CD14-positive monocyte (primary cell): ENCODE measurements around the gene NQO2. TPM values are rescaled to one million over a fixed set of nuclear protein-coding genes. Genes with fewer than 3 reads are reported as not detected.
"Not testable (repeated sequence)": the region's sequence is repeated elsewhere in the genome, so short reads cannot be mapped to it uniquely, and the experiment has no call there.

Experiments
- DNase-seq, 3 donors: peaks; one replicate each; pipeline ENCODE4 v3.0.0-alpha.2; 2011 to 2022
- H2AFZ ChIP-seq: 2 replicates; pipeline ENCODE4 v1.6.0; 2012; ENCODE audit warnings: mild to moderate bottlenecking, low read depth, low read length, inconsistent platforms; ENCODE audit not compliant: insufficient read depth, poor library complexity, severe bottlenecking
- H3K27ac ChIP-seq, 2 donors: 1 replicate in 1 of 2; 2 replicates in 1 of 2; pipeline ENCODE4 v1.5.1; 2012 to 2013; ENCODE audit warnings: low read length in 2 of 2, control low read depth in 1 of 2, inconsistent platforms in 1 of 2, low read depth in 1 of 2, mild to moderate bottlenecking in 1 of 2
- H3K27me3 ChIP-seq, 2 donors: one replicate each; pipeline versions ENCODE4 v1.6.0 to v1.6.1; 2011 to 2013; ENCODE audit warnings: low read length in 2 of 2; ENCODE audit not compliant: control insufficient read depth in 2 of 2, insufficient read depth in 2 of 2
- H3K36me3 ChIP-seq, 2 donors: replicated peaks in 1 of 2; 1 replicate in 1 of 2; 2 replicates in 1 of 2; pipeline versions ENCODE4 v1.5.1 to v1.6.1; 2012 to 2013; ENCODE audit warnings: low read length in 2 of 2, control low read depth in 1 of 2, inconsistent platforms in 1 of 2, mild to moderate bottlenecking in 1 of 2; ENCODE audit not compliant: insufficient read depth in 2 of 2, control insufficient read depth in 1 of 2
- H3K4me1 ChIP-seq, 2 donors: 1 replicate in 1 of 2; 2 replicates in 1 of 2; pipeline versions ENCODE4 v1.5.1 to v1.6.1; 2012 to 2013; ENCODE audit warnings: low read length in 2 of 2, control low read depth in 1 of 2, inconsistent platforms in 1 of 2, mild to moderate bottlenecking in 1 of 2, moderate library complexity in 1 of 2; ENCODE audit not compliant: insufficient read depth in 2 of 2, control insufficient read depth in 1 of 2
- H3K4me2 ChIP-seq: replicated peaks from 2 replicates; pipeline ENCODE3; 2012; ENCODE audit warnings: low read length, moderate library complexity, mild to moderate bottlenecking; ENCODE audit not compliant: poor library complexity, severe bottlenecking; ENCODE audit errors: extremely low read depth
- H3K4me3 ChIP-seq, 3 experiments: fragments of 200-600 bp in 1 of 3; sonication (generic) in 1 of 3; replicated peaks in 1 of 3; 1 replicate in 2 of 3; 2 replicates in 1 of 3; pipeline ENCODE4 v1.5.1; 2011 to 2013; ENCODE audit warnings: low read length in 3 of 3, mild to moderate bottlenecking in 3 of 3, control low read depth in 2 of 3, low read depth in 2 of 3, inconsistent platforms in 1 of 3, moderate library complexity in 1 of 3
- H3K79me2 ChIP-seq: 2 replicates; pipeline ENCODE4 v1.6.0; 2012; ENCODE audit warnings: mild to moderate bottlenecking, control low read depth, inconsistent platforms, low read length, moderate library complexity; ENCODE audit not compliant: insufficient read depth
- H3K9ac ChIP-seq: 2 replicates; pipeline ENCODE4 v1.6.0; 2017; ENCODE audit warnings: low read length, mild to moderate bottlenecking; ENCODE audit not compliant: insufficient read depth, poor library complexity, severe bottlenecking
- H3K9me3 ChIP-seq, 2 donors: replicated peaks in 1 of 2; 1 replicate in 1 of 2; 2 replicates in 1 of 2; pipeline versions ENCODE4 v1.5.1 to v1.6.1; 2012 to 2013; ENCODE audit warnings: low read length in 2 of 2, control low read depth in 1 of 2; ENCODE audit not compliant: control insufficient read depth in 1 of 2, insufficient read depth in 1 of 2
- H4K20me1 ChIP-seq: 2 replicates; pipeline ENCODE4 v1.6.0; 2012; ENCODE audit warnings: mild to moderate bottlenecking, low read length, control low read depth, moderate library complexity; ENCODE audit not compliant: insufficient read depth
- H3K27ac Mint-ChIP-seq, 7 donors: one replicate each; pipeline ENCODE4 v1.8.0; 2020; ENCODE audit warnings: mild to moderate bottlenecking in 7 of 7, mixed read lengths in 7 of 7, moderate library complexity in 6 of 7, inconsistent platforms in 2 of 7
- H3K27me3 Mint-ChIP-seq, 3 donors: one replicate each; pipeline ENCODE4 v1.8.0; 2021 to 2022; ENCODE audit warnings: low read depth in 3 of 3, mild to moderate bottlenecking in 3 of 3, mixed read lengths in 3 of 3, moderate library complexity in 3 of 3, inconsistent platforms in 1 of 3
- H3K36me3 Mint-ChIP-seq, 2 donors: one replicate each; pipeline ENCODE4 v1.8.0; 2020; ENCODE audit warnings: mixed read lengths in 2 of 2, inconsistent platforms in 1 of 2, mild to moderate bottlenecking in 1 of 2
- H3K4me1 Mint-ChIP-seq: one replicate; pipeline ENCODE4 v1.8.0; 2020; ENCODE audit warnings: mild to moderate bottlenecking, mixed read lengths
- H3K4me3 Mint-ChIP-seq, 2 donors: one replicate each; pipeline ENCODE4 v1.8.0; 2020; ENCODE audit warnings: mild to moderate bottlenecking in 2 of 2, mixed read lengths in 2 of 2, moderate library complexity in 1 of 2
- H3K9me3 Mint-ChIP-seq, 7 donors: one replicate each; pipeline ENCODE4 v1.8.0; 2020 to 2022; ENCODE audit warnings: mixed read lengths in 7 of 7, mild to moderate bottlenecking in 6 of 7, moderate library complexity in 6 of 7, inconsistent platforms in 2 of 7
- WGBS: methylation state at CpG from one replicate; pipeline ENCODE4 v1.1.5; 2013; ENCODE audit warnings: missing lambda C conversion rate; ENCODE audit not compliant: insufficient coverage; 5-methylcytosine and 5-hydroxymethylcytosine counted together
- intact Hi-C, 2 donors: fragments of 100-400 bp; cut with micrococcal nuclease; formaldehyde crosslinking; loops; one replicate each; pipeline versions ENCODE4 v1.15.0 to v1.15.1; 2023
- polyA plus RNA-seq, 3 donors: library from polyadenylated mRNA; depleted of rRNA in 1 of 3; unstranded in 2 of 3; stranded (reverse) in 1 of 3; fragments of 300-500 nt in 2 of 3; fragments of >200 nt in 1 of 3; fragmentation: Illumina TruSeq in 2 of 3; gene quantifications; 1 replicate in 2 of 3; 2 replicates in 1 of 3; pipeline ENCODE4 v1.2.3, GENCODE V29; 2012 to 2021
- TF ChIP-seq, protein P1 (sequence below): fragments of 200-600 bp; IDR thresholded peaks from one replicate; pipeline ENCODE4 v1.8.0; 2022; ENCODE audit warnings: antibody characterized with exemption, mild to moderate bottlenecking

The NQO2 gene
- polyA plus RNA-seq, 3 donors = 30.0 to 281 (median 146) TPM

DNA sequence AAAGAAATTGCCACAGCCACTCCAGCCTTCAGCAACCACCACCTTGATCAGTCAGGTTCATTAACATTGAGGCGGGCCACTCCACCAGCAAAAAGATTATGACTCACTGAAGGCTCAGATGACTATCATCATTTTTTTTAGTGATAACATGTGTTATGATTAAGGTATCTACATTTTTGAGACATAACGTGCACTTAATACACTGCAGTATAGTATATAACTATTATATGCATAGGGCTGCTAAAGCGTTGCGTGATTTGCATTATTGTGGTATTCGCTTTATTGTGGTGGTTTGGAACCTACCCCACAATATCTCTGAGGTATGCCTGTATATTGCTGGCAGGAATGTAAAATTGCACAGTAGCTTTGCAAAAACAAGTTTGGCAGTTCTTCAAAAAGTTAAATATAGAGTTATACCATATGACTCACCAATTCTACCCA is 61.8 kb downstream of the NQO2 start:
- no peak overlapping the region for H2AFZ ChIP-seq

DNA sequence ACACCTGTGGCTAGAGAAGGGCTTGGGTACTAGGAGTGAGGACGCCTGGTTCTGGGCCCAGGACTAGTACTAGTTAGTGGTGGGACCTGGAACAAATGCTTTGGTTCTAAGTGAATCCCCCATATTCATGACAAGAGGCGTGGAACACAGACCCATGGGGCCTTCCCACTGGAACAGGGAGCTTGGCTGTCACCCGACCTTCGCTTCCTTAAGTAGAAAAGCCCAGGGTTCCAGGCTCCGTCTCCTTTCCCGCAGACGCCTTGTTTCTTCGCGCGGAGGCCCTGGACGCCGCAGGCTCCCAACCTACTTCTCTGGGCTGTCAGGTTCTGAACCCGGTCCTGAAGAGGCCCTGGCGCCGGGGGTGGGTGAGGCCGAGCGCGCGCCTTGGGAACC is 63.6 kb downstream of the NQO2 start:
- not testable (repeated sequence) for H3K9me3 ChIP-seq, DNase-seq, H3K27me3 Mint-ChIP-seq, H3K27me3 ChIP-seq, H3K9me3 Mint-ChIP-seq, H3K36me3 Mint-ChIP-seq, H3K36me3 ChIP-seq
- Histone ChIP-seq H3K4me3 (peak overlapping the region; percentile 15 to 78 (median 51)), H3K9ac (peak overlapping the region; percentile 82), H3K27ac (peak overlapping the region in 1 of 2 donors; percentile 82), H3K79me2 (peaks cover 28% of the 10 kb centered on the region), H3K4me2 (peak overlapping the region; percentile 77), H4K20me1 (peaks cover 12% of the 10 kb centered on the region), H3K4me1 (peaks cover 25 to 29% of the 10 kb centered on the region in 2 donors), H2AFZ (peak overlapping the region; percentile 80)
- intact Hi-C loops = loop anchor here in 1 of 2 donors (5.0 kb wide), 1 partner anchor 221 kb away; the partner anchor contains the start of gene SERPINB1
- Mint-ChIP-seq H3K4me1 (peaks cover 32% of the 10 kb centered on the region), H3K4me3 (peak overlapping the region; percentile 93 to 99), H3K27ac (peak overlapping the region in 3 of 7 donors; percentile 6 to 81 (median 54))
- WGBS = 5% methylated on average over 4 of the region's 19 CpGs

More for the DNA sequence above, 61.8 kb downstream of the NQO2 start:
- Histone ChIP-seq H3K4me2 (no peak overlapping the region), H3K4me3 (no peak overlapping the region), H3K9ac (no peak overlapping the region), H3K4me1 (peaks cover 18 to 22% of the 10 kb centered on the region in 2 donors), H3K36me3 (no peaks in the 10 kb centered on the region), H4K20me1 (peaks cover 4% of the 10 kb centered on the region), H3K27ac (no peak overlapping the region), H3K79me2 (peaks cover 14% of the 10 kb centered on the region), H3K9me3 (no peaks in the 10 kb centered on the region), H3K27me3 (no peaks in the 10 kb centered on the region)
- Mint-ChIP-seq H3K27ac (no peak overlapping the region), H3K4me1 (peaks cover 21% of the 10 kb centered on the region), H3K36me3 (no peaks in the 10 kb centered on the region), H3K9me3 (peaks cover 0 to 3% (median 0%) of the 10 kb centered on the region in 7 donors), H3K27me3 (peaks cover 3 to 6% (median 5%) of the 10 kb centered on the region in 3 donors), H3K4me3 (no peak overlapping the region)
- no peak for DNase-seq
- no CpG with 5 or more reads among the region's 5 CpGs for WGBS
- intact Hi-C loops = loop anchor here in 1 of 2 donors (5.0 kb wide), 1 partner anchor 219 kb away; the partner anchor contains the start of gene SERPINB1
- TF ChIP-seq, protein P1, sequence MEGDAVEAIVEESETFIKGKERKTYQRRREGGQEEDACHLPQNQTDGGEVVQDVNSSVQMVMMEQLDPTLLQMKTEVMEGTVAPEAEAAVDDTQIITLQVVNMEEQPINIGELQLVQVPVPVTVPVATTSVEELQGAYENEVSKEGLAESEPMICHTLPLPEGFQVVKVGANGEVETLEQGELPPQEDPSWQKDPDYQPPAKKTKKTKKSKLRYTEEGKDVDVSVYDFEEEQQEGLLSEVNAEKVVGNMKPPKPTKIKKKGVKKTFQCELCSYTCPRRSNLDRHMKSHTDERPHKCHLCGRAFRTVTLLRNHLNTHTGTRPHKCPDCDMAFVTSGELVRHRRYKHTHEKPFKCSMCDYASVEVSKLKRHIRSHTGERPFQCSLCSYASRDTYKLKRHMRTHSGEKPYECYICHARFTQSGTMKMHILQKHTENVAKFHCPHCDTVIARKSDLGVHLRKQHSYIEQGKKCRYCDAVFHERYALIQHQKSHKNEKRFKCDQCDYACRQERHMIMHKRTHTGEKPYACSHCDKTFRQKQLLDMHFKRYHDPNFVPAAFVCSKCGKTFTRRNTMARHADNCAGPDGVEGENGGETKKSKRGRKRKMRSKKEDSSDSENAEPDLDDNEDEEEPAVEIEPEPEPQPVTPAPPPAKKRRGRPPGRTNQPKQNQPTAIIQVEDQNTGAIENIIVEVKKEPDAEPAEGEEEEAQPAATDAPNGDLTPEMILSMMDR = no peak
